ENCODE measurements around the gene ZFAND3.

The ZFAND3 gene

DNA sequence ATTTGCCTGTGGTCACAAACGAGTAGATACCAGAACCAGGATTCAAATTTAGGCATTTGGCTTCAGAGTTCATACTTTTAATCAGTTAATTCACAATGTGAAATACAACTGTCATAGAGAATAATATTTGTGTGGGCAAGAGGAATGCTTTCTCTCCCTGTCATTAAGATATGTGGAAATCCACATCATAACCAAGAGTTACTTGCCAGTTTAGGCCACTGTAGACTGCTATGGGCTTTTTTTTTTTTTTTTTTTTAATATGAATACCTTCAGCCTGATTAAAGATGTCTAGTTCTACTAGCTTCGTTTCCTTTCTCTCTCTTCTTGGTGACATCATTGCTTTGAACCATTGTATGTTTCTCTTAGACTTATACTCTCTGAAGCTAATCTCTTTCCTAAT lies 244.9 kb downstream of the ZFAND3 start:
- TF ChIP-seq, protein P1, sequence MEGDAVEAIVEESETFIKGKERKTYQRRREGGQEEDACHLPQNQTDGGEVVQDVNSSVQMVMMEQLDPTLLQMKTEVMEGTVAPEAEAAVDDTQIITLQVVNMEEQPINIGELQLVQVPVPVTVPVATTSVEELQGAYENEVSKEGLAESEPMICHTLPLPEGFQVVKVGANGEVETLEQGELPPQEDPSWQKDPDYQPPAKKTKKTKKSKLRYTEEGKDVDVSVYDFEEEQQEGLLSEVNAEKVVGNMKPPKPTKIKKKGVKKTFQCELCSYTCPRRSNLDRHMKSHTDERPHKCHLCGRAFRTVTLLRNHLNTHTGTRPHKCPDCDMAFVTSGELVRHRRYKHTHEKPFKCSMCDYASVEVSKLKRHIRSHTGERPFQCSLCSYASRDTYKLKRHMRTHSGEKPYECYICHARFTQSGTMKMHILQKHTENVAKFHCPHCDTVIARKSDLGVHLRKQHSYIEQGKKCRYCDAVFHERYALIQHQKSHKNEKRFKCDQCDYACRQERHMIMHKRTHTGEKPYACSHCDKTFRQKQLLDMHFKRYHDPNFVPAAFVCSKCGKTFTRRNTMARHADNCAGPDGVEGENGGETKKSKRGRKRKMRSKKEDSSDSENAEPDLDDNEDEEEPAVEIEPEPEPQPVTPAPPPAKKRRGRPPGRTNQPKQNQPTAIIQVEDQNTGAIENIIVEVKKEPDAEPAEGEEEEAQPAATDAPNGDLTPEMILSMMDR (IDR thresholded peaks at IDR 0.05; ENCODE audit: borderline replicate concordance, insufficient read depth, low read depth, low read length): no peak

DNA sequence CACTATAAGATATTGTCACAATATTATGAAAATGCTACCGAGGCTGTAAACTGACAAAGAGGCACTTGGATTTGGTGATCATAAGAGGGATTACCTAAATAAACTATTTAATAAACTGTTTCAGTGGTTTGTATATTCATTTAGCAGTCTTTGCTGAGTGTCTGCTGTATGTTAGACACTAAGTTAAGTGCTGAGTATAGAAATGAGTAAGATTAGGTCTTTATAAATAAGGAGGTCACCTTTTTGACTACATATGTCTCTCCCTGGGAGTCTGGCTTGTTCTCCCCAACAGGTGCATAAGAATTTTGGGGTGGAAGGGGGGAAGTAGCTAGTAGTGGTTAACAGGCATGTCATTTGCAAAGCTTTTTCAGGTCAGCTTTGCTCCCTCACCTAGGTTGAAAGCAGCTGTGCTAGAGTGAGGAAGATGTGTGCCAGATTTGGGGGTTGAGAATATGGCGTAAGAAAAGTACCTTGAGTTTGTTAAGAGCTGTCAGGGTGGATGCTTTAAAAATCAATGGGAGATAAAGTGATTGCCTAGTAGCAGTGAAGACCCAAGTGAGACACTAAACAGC lies 246.3 kb downstream of the ZFAND3 start:
- no peak overlapping the region for H3K4me3 ChIP-seq (ENCODE audit: low read depth, low read length)
- TF ChIP-seq, protein P1 (IDR thresholded peaks at IDR 0.05; ENCODE audit: borderline replicate concordance, insufficient read depth, low read depth, low read length): no peak

More for the DNA sequence above, 244.9 kb downstream of the ZFAND3 start:
- no peak overlapping the region for H3K4me3 ChIP-seq (ENCODE audit: low read depth, low read length)

GRCh38 chr6:38067263-38067980 lies 247.9 kb downstream of the ZFAND3 start:
- TF ChIP-seq, protein P1 (IDR thresholded peaks at IDR 0.05; ENCODE audit: borderline replicate concordance, insufficient read depth, low read depth, low read length): no peak
- H3K4me3 ChIP-seq (ENCODE audit: low read depth, low read length): no peak overlapping the region

- TF ChIP-seq, protein P1 (IDR thresholded peaks at IDR 0.05; ENCODE audit: borderline replicate concordance, insufficient read depth, low read depth, low read length): no peak
- no peak overlapping the region for H3K4me3 ChIP-seq (ENCODE audit: low read depth, low read length)
Observed at GRCh38 chr6:38068854-38069590, 249.5 kb downstream of the ZFAND3 start.

DNA sequence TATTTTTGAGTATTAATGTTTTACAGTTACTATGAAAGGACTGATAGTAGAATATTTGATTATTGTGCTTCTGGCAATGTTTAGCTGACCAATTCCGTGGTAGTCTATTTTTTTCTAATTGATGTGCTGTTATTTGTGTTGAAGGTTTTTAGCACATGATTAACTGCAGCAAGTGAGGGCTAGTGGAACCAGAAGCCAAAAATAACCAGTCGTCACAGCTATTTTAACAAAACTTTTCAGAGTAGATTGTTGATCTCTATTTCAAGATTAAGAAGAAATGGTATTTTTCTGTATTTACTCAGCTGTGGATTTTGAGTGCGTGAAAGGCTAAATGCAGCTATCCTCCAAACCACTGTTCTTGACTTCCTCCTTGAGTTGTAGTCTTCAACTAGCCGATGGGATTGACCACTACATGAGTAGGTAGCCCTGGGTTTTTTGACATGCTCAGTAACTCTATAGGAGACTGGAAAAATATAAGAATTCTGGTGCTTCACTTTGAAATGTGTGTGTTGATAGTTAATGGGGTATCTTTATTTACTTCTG lies 258.0 kb downstream of the ZFAND3 start:
- TF ChIP-seq, protein P1 (IDR thresholded peaks at IDR 0.05; ENCODE audit: borderline replicate concordance, insufficient read depth, low read depth, low read length): no peak
- no peak overlapping the region for H3K4me3 ChIP-seq (ENCODE audit: low read depth, low read length)

GRCh38 chr6:38078671-38079070 lies 259.1 kb downstream of the ZFAND3 start:
- no peak overlapping the region for H3K4me3 ChIP-seq (ENCODE audit: low read depth, low read length)
- TF ChIP-seq, protein P1 (IDR thresholded peaks at IDR 0.05; ENCODE audit: borderline replicate concordance, insufficient read depth, low read depth, low read length): no peak
